Measurements from ENCODE around the gene UBC. TPM values are rescaled to one million over a fixed set of nuclear protein-coding genes. Genes with fewer than 3 reads are reported as not detected.
"Not testable (repeated sequence)": the region's sequence is repeated elsewhere in the genome, so short reads cannot be mapped to it uniquely, and the experiment has no call there.

Gene UBC
- total RNA-seq, 1 experiment from 2014 or later: 503 TPM

GRCh38 chr12:124913474-124914391 lies 717 bp downstream of the UBC start:
- peak overlapping the region; percentile 99 for H3K27ac ChIP-seq
- H3K4me3 ChIP-seq: peak overlapping the region; percentile 98
- no peaks in the 10 kb centered on the region for H3K27me3 ChIP-seq
- H3K4me1 ChIP-seq: peaks cover 18% of the 10 kb centered on the region; the same call in 1 of the 2 replicates
- peak; percentile 71 to 75 for DNase-seq
- H3K9me3 ChIP-seq (replicated peaks): no peaks in the 10 kb centered on the region
- H3K36me3 ChIP-seq: peaks cover 19% of the 10 kb centered on the region

GRCh38 chr12:124912529-124913287 lies 1.7 kb downstream of the UBC start:
- H3K36me3 ChIP-seq: peaks cover 19% of the 10 kb centered on the region
- not testable (repeated sequence) for DNase-seq; H3K27me3 ChIP-seq; H3K9me3 ChIP-seq (replicated peaks); H3K27ac ChIP-seq; H3K4me1 ChIP-seq; H3K4me3 ChIP-seq

- H3K27me3 ChIP-seq; H3K4me1 ChIP-seq; H3K27ac ChIP-seq; H3K9me3 ChIP-seq (replicated peaks); DNase-seq; H3K4me3 ChIP-seq: not testable (repeated sequence)
- peaks cover 19% of the 10 kb centered on the region for H3K36me3 ChIP-seq
These were observed 2.9 kb downstream of the UBC start for GRCh38 chr12:124911521-124911920.

GRCh38 chr12:124910561-124911478 lies 3.6 kb downstream of the UBC start:
- Histone ChIP-seq H3K4me1 (peaks cover 4% of the 10 kb centered on the region; the same call in 1 of the 2 replicates), H3K27ac (no peak overlapping the region)
- DNase-seq: no peak

GRCh38 chr12:124909831-124910560 lies 4.5 kb downstream of the UBC start:
- H3K4me3 ChIP-seq: no peak overlapping the region
- H3K36me3 ChIP-seq: peaks cover 19% of the 10 kb centered on the region
- no peak overlapping the region for H3K27ac ChIP-seq
- H3K9me3 ChIP-seq (replicated peaks): no peaks in the 10 kb centered on the region
- H3K27me3 ChIP-seq: no peaks in the 10 kb centered on the region
- peaks cover 4% of the 10 kb centered on the region; the same call in 1 of the 2 replicates for H3K4me1 ChIP-seq
- no peak for DNase-seq

More at GRCh38 chr12:124910561-124911478, 3.6 kb downstream of the UBC start:
- H3K27me3 ChIP-seq: no peaks in the 10 kb centered on the region
- no peak overlapping the region for H3K4me3 ChIP-seq
- peaks cover 19% of the 10 kb centered on the region for H3K36me3 ChIP-seq
- no peaks in the 10 kb centered on the region for H3K9me3 ChIP-seq (replicated peaks)

- DNase-seq: peak; percentile 87 to 94
- no peaks in the 10 kb centered on the region for H3K27me3 ChIP-seq
- H3K9me3 ChIP-seq (replicated peaks): no peaks in the 10 kb centered on the region
- no peak overlapping the region for H3K4me3 ChIP-seq
- H3K36me3 ChIP-seq: peaks cover 9% of the 10 kb centered on the region
- no peak overlapping the region for H3K27ac ChIP-seq
- peaks cover 7% of the 10 kb centered on the region for H3K4me1 ChIP-seq
These were observed 7.7 kb downstream of the UBC start for GRCh38 chr12:124906606-124907261.

GRCh38 chr12:124904306-124905098 lies 9.9 kb downstream of the UBC start:
- Histone ChIP-seq H3K27me3 (no peaks in the 10 kb centered on the region), H3K9me3 (replicated peaks) (no peaks in the 10 kb centered on the region), H3K4me1 (peaks cover 14% of the 10 kb centered on the region), H3K27ac (no peak overlapping the region), H3K4me3 (peak overlapping the region; percentile 27), H3K36me3 (no peaks in the 10 kb centered on the region)
- peak; percentile 76 for DNase-seq

GRCh38 chr12:124902916-124903315 lies 11.5 kb downstream of the UBC start:
- no peak overlapping the region for H3K4me3 ChIP-seq
- no peaks in the 10 kb centered on the region for H3K27me3 ChIP-seq
- no peaks in the 10 kb centered on the region for H3K9me3 ChIP-seq (replicated peaks)
- no peaks in the 10 kb centered on the region for H3K36me3 ChIP-seq
- no peak overlapping the region for H3K27ac ChIP-seq
- H3K4me1 ChIP-seq: peaks cover 14% of the 10 kb centered on the region
- no peak for DNase-seq

- Histone ChIP-seq H3K27ac (no peak overlapping the region), H3K27me3 (no peaks in the 10 kb centered on the region), H3K9me3 (replicated peaks) (no peaks in the 10 kb centered on the region), H3K4me3 (no peak overlapping the region), H3K4me1 (peaks cover 14% of the 10 kb centered on the region), H3K36me3 (no peaks in the 10 kb centered on the region)
- DNase-seq: no peak
These were observed 13.4 kb downstream of the UBC start for GRCh38 chr12:124901003-124901402.

- H3K4me3 ChIP-seq; H3K9me3 ChIP-seq (replicated peaks); DNase-seq; H3K36me3 ChIP-seq; H3K27me3 ChIP-seq; H3K27ac ChIP-seq: not testable (repeated sequence)
- peaks cover 14% of the 10 kb centered on the region for H3K4me1 ChIP-seq
These were observed 14.1 kb downstream of the UBC start for GRCh38 chr12:124900345-124900795.

- peaks cover 11% of the 10 kb centered on the region for H3K4me1 ChIP-seq
- DNase-seq: no peak
- no peak overlapping the region for H3K27ac ChIP-seq
- H3K4me3 ChIP-seq: no peak overlapping the region
- no peaks in the 10 kb centered on the region for H3K36me3 ChIP-seq
- H3K9me3 ChIP-seq (replicated peaks): no peaks in the 10 kb centered on the region
- H3K27me3 ChIP-seq: no peaks in the 10 kb centered on the region
These were observed 15.5 kb downstream of the UBC start for GRCh38 chr12:124898923-124899294.

GRCh38 chr12:124898200-124898922 lies 16.1 kb downstream of the UBC start:
- no peak overlapping the region for H3K27ac ChIP-seq
- peak; percentile 49 to 56 for DNase-seq
- H3K9me3 ChIP-seq (replicated peaks): no peaks in the 10 kb centered on the region
- no peaks in the 10 kb centered on the region for H3K36me3 ChIP-seq
- no peak overlapping the region for H3K4me3 ChIP-seq
- H3K4me1 ChIP-seq: peaks cover 11% of the 10 kb centered on the region
- H3K27me3 ChIP-seq: no peaks in the 10 kb centered on the region
